ENCODE results near the gene TBC1D10A. TPM values are rescaled to one million over a fixed set of nuclear protein-coding genes. Genes with fewer than 3 reads are reported as not detected.

Gene TBC1D10A
- total RNA-seq, 1 experiment from 2014 or later: 8.4 TPM

- no peaks in the 10 kb centered on the region for H3K79me2 ChIP-seq (ENCODE audit: insufficient read depth, low read length)
- H2AFZ ChIP-seq (ENCODE audit: low read length): no peak overlapping the region
- no peak overlapping the region for H3K18ac ChIP-seq (ENCODE audit: insufficient read length, low read depth, low read length)
- Mint-ChIP-seq H3K4me1 (peaks cover 30 to 36% of the 10 kb centered on the region in 2 experiments), H3K4me3 (no peak overlapping the region), H3K27ac (0 out of 7 replicates have a peak overlapping the region, but pooled peaks of 1 of the 3 experiments have one; percentile 18), H3K27me3 (ENCODE audit: low read depth) (peaks cover 9% of the 10 kb centered on the region), H3K9me3 (no peaks in the 10 kb centered on the region), H3K36me3 (ENCODE audit: insufficient read depth in 1 of 3, low read depth in 3 of 3) (no peaks in the 10 kb centered on the region; a peak in 1 of 7 replicates)
- no peak overlapping the region for H2AK5ac ChIP-seq (ENCODE audit: insufficient read length, low read length)
- H2BK15ac ChIP-seq (ENCODE audit: low read depth, low read length): no peak overlapping the region
- no peak for TF ChIP-seq CTCF (conservative IDR thresholded peaks at IDR 0.05)
- no peak overlapping the region for H2BK5ac ChIP-seq (ENCODE audit: insufficient read length, low read length)
- H3K4me1 ChIP-seq (ENCODE audit: insufficient read depth, low read length): peaks cover 3% of the 10 kb centered on the region; the same call in 1 of the 2 replicates
- H3K23ac ChIP-seq (ENCODE audit: insufficient read length, low read depth, low read length): no peak overlapping the region
- no peak overlapping the region for H3K27ac ChIP-seq (ENCODE audit: insufficient read length, low read depth, low read length)
- DNase-seq: no peak
- WGBS (ENCODE audit: extremely low coverage, insufficient read length, low lambda C conversion rate): no CpG with 5 or more reads among the region's 3 CpGs
- no peak overlapping the region for H3K9ac ChIP-seq (ENCODE audit: extremely low read depth, insufficient read length, low read length)
- H2BK20ac ChIP-seq (ENCODE audit: low read depth, low read length, poor library complexity, severe bottlenecking): no peak overlapping the region
- no peak overlapping the region for H2BK12ac ChIP-seq (ENCODE audit: insufficient read length, low read depth, low read length)
- no peak overlapping the region for H4K5ac ChIP-seq (ENCODE audit: insufficient read length, low read depth, low read length)
- no peaks in the 10 kb centered on the region for H3K9me3 ChIP-seq (ENCODE audit: control insufficient read depth, low read depth, low read length)
- H3K27me3 ChIP-seq (ENCODE audit: insufficient read depth, low read length): no peaks in the 10 kb centered on the region
- H3T11ph ChIP-seq (ENCODE audit: low read length): no peak overlapping the region
- no peak overlapping the region for H4K91ac ChIP-seq (ENCODE audit: insufficient read length, low read depth, low read length)
- H3K14ac ChIP-seq (ENCODE audit: insufficient read depth, low read length): no peak overlapping the region
- no peak overlapping the region for H2BK120ac ChIP-seq (ENCODE audit: low read depth, low read length, poor library complexity, severe bottlenecking)
- no peaks in the 10 kb centered on the region for H4K20me1 ChIP-seq (ENCODE audit: control insufficient read depth, insufficient read depth, insufficient read length)
- H4K8ac ChIP-seq (replicated peaks; ENCODE audit: insufficient read length, low read depth, low read length): no peak overlapping the region
- H3K56ac ChIP-seq (ENCODE audit: insufficient read length, low read depth, low read length): no peak overlapping the region
- peaks cover 9% of the 10 kb centered on the region for H3K23me2 ChIP-seq (ENCODE audit: insufficient read length, low read depth, low read length, poor library complexity, severe bottlenecking)
- H3K4me2 ChIP-seq (ENCODE audit: insufficient read depth, insufficient read length, low read length): no peak overlapping the region
- no peaks in the 10 kb centered on the region for H3K79me1 ChIP-seq (ENCODE audit: insufficient read depth, low read depth, low read length, poor library complexity, severe bottlenecking)
- no peak overlapping the region for H3K4ac ChIP-seq (ENCODE audit: low read depth, low read length)
Observed at GRCh38 chr22:30250039-30250565, 76.6 kb downstream of the TBC1D10A start.

Data from H9 (cell line).